Caco-2 (cell line): ENCODE data around the gene DTX3. TPM values are rescaled to one million over a fixed set of nuclear protein-coding genes. Genes with fewer than 3 reads are reported as not detected.

Source experiments
- BruUV-seq: library from RNA; stranded (reverse); fragments of 400-500 nt; replicated peaks from 2 replicates; lab custom pipeline; 2021; lab: Mats Ljungman, UMichigan
- CTCF ChIA-PET: fragments of 300-600 bp; sonication (Branson Sonifier 250); formaldehyde crosslinking; loops from one replicate; lab custom pipeline; 2022; ENCODE audit warnings: antibody characterized with exemption; lab: Charles Lee
- POLR2A ChIA-PET: fragments of 300-600 bp; sonication (Branson Sonifier 250); formaldehyde crosslinking; loops from one replicate; lab custom pipeline; 2022; ENCODE audit warnings: antibody characterized with exemption; lab: Charles Lee
- DNase-seq, 2 experiments: peaks; one replicate each; pipeline versions ENCODE4 v3.0.0 to v3.0.0-alpha.2; 2020 to 2022
- H3K27me3 ChIP-seq: replicated peaks from 2 replicates; pipeline ENCODE4 v1.6.0; 2011; ENCODE audit warnings: low read length; ENCODE audit not compliant: control insufficient read depth, insufficient read depth
- H3K36me3 ChIP-seq: 2 replicates; pipeline ENCODE4 v1.5.1; 2011; ENCODE audit warnings: low read length; ENCODE audit not compliant: control insufficient read depth, insufficient read depth
- H3K4me1 ChIP-seq: fragments of 250-450 bp; sonication (Bioruptor Pico); 2 replicates; pipeline ENCODE4 v1.5.1; 2020; ENCODE audit warnings: mild to moderate bottlenecking
- H3K4me3 ChIP-seq: 2 replicates; pipeline ENCODE4 v1.5.1; 2011; ENCODE audit warnings: low read depth, mild to moderate bottlenecking, control low read depth, low read length
- H3K9me3 ChIP-seq: fragments of 250-450 bp; sonication (Bioruptor Pico); 2 replicates; pipeline ENCODE4 v1.5.1; 2020; ENCODE audit warnings: mild to moderate bottlenecking, moderate library complexity
- H3K27ac Mint-ChIP-seq: one replicate; pipeline ENCODE4 v1.8.0; 2022; ENCODE audit warnings: mixed read lengths; ENCODE audit not compliant: unreplicated experiment
- H3K27me3 Mint-ChIP-seq: one replicate; pipeline ENCODE4 v1.8.0; 2022; ENCODE audit warnings: mixed read lengths; ENCODE audit not compliant: insufficient read depth, unreplicated experiment
- H3K36me3 Mint-ChIP-seq: one replicate; pipeline ENCODE4 v1.8.0; 2022; ENCODE audit warnings: mild to moderate bottlenecking, mixed read lengths; ENCODE audit not compliant: insufficient read depth, unreplicated experiment
- H3K4me1 Mint-ChIP-seq: one replicate; pipeline ENCODE4 v1.8.0; 2022; ENCODE audit warnings: low read depth, mixed read lengths; ENCODE audit not compliant: unreplicated experiment
- H3K4me3 Mint-ChIP-seq: one replicate; pipeline ENCODE4 v1.8.0; 2022; ENCODE audit warnings: mild to moderate bottlenecking, moderate library complexity, mixed read lengths; ENCODE audit not compliant: unreplicated experiment
- H3K9me3 Mint-ChIP-seq: one replicate; pipeline ENCODE4 v1.8.0; 2022; ENCODE audit warnings: mixed read lengths; ENCODE audit not compliant: unreplicated experiment
- CTCF ChIP-seq, 2 experiments: fragments of 200-600 bp in 1 of 2; IDR thresholded peaks; 1 replicate in 1 of 2; 2 replicates in 1 of 2; pipeline versions ENCODE4 v1.5.1 to v1.8.0; 2011 to 2022; ENCODE audit warnings: antibody characterized with exemption in 1 of 2, control low read depth in 1 of 2, inconsistent platforms in 1 of 2, low read depth in 1 of 2, low read length in 1 of 2, mild to moderate bottlenecking in 1 of 2, moderate library complexity in 1 of 2; ENCODE audit not compliant: insufficient read depth in 1 of 2, severe bottlenecking in 1 of 2, unreplicated experiment in 1 of 2
- intact Hi-C: fragments of 100-400 bp; cut with micrococcal nuclease; formaldehyde crosslinking; loops from one replicate; pipeline ENCODE4 v1.10.0; 2022; ENCODE audit not compliant: unreplicated experiment
- total RNA-seq: library from RNA; stranded (reverse); gene quantifications from 2 replicates; pipeline ENCODE4 v1.2.3, GENCODE V29; 2022

DTX3 gene
- total RNA-seq, 1 experiment from 2014 or later = 20.4 TPM

- no peaks in the 10 kb centered on the region for H3K9me3 Mint-ChIP-seq
- peaks cover 19% of the 10 kb centered on the region for H3K27me3 Mint-ChIP-seq
- no TSS peak for BruUV-seq
- H3K4me1 ChIP-seq = no peaks in the 10 kb centered on the region; the same call in 1 of the 2 replicates
- H3K4me1 Mint-ChIP-seq = peaks cover 7% of the 10 kb centered on the region
- H3K36me3 Mint-ChIP-seq = no peaks in the 10 kb centered on the region
- POLR2A ChIA-PET = no interaction called here
- no peak for TF ChIP-seq CTCF (IDR thresholded peaks at IDR 0.05; ENCODE audit: insufficient read depth in 1 of 2, low read depth in 1 of 2, low read length in 1 of 2, severe bottlenecking in 1 of 2, unreplicated experiment in 1 of 2)
- no peaks in the 10 kb centered on the region for H3K36me3 ChIP-seq
- H3K27me3 ChIP-seq = no peaks in the 10 kb centered on the region
- H3K9me3 ChIP-seq = no peaks in the 10 kb centered on the region
- intact Hi-C loops = no loop called here
- CTCF ChIA-PET = no interaction called here
- no peak overlapping the region for H3K4me3 ChIP-seq
- no peak overlapping the region for H3K4me3 Mint-ChIP-seq
- DNase-seq = no peak
- no peak overlapping the region for H3K27ac Mint-ChIP-seq
Observed at GRCh38 chr12:57626111-57626920, 21.7 kb downstream of the DTX3 start.

GRCh38 chr12:57626921-57627445, 22.4 kb downstream of the DTX3 start:
- no peak for DNase-seq
- H3K4me3 ChIP-seq = no peak overlapping the region
- TF ChIP-seq CTCF (IDR thresholded peaks at IDR 0.05; ENCODE audit: insufficient read depth in 1 of 2, low read depth in 1 of 2, low read length in 1 of 2, severe bottlenecking in 1 of 2, unreplicated experiment in 1 of 2) = no peak
- H3K36me3 ChIP-seq = no peaks in the 10 kb centered on the region
- ChIA-PET POLR2A (no interaction called here), CTCF (no interaction called here)
- Mint-ChIP-seq H3K9me3 (no peaks in the 10 kb centered on the region), H3K27ac (no peak overlapping the region), H3K4me3 (no peak overlapping the region), H3K27me3 (peaks cover 19% of the 10 kb centered on the region), H3K36me3 (no peaks in the 10 kb centered on the region), H3K4me1 (peaks cover 5% of the 10 kb centered on the region)
- H3K9me3 ChIP-seq = no peaks in the 10 kb centered on the region
- no TSS peak for BruUV-seq
- intact Hi-C loops = no loop called here
- H3K27me3 ChIP-seq = no peaks in the 10 kb centered on the region
- H3K4me1 ChIP-seq = no peaks in the 10 kb centered on the region

GRCh38 chr12:57627501-57628279, 23.1 kb downstream of the DTX3 start:
- H3K9me3 Mint-ChIP-seq = no peaks in the 10 kb centered on the region
- peaks cover 15% of the 10 kb centered on the region for H3K27me3 Mint-ChIP-seq
- ChIA-PET CTCF (interaction anchor here (0.5 kb wide), 1 partner anchor 95 kb away, joined by 3 read pairs; no protein-coding TSS in a partner anchor), POLR2A (no interaction called here)
- Histone ChIP-seq H3K4me1 (no peaks in the 10 kb centered on the region), H3K27me3 (no peaks in the 10 kb centered on the region), H3K4me3 (no peak overlapping the region), H3K9me3 (no peaks in the 10 kb centered on the region), H3K36me3 (no peaks in the 10 kb centered on the region)
- no peaks in the 10 kb centered on the region for H3K4me1 Mint-ChIP-seq
- intact Hi-C loops = no loop called here
- no peak for DNase-seq
- H3K27ac Mint-ChIP-seq = no peak overlapping the region
- no TSS peak for BruUV-seq
- H3K4me3 Mint-ChIP-seq = no peak overlapping the region
- no peak for TF ChIP-seq CTCF (IDR thresholded peaks at IDR 0.05; ENCODE audit: insufficient read depth in 1 of 2, low read depth in 1 of 2, low read length in 1 of 2, severe bottlenecking in 1 of 2, unreplicated experiment in 1 of 2)
- no peaks in the 10 kb centered on the region for H3K36me3 Mint-ChIP-seq
